Activated CD8-positive, alpha-beta memory T cell treated with anti-CD3 and anti-CD28 coated beads, Interleukin-2, amount 10 ng/mL, durations not matched to agents 7 days and 5 days (primary cell): Measurements from ENCODE around the gene SLF1. TPM values are rescaled to one million over a fixed set of nuclear protein-coding genes. Genes with fewer than 3 reads are reported as not detected.

ENCODE experiments used
- ATAC-seq: fragments of 150-1000 bp; cut with Tn5 transposase; one replicate; pipeline ENCODE4 v1.10.0; 2021; ENCODE audit warnings: moderate library complexity
- CTCF ChIA-PET: fragments of 350-600 bp; sonication (Branson Sonifier 250); formaldehyde crosslinking; loops from one replicate; lab custom pipeline; 2021; ENCODE audit warnings: antibody characterized with exemption; lab: Charles Lee
- DNase-seq: peaks from one replicate; pipeline ENCODE4 v3.0.0-alpha.2; 2020
- H3K27ac Mint-ChIP-seq: one replicate; pipeline ENCODE4 v1.8.0; 2021; ENCODE audit warnings: mild to moderate bottlenecking, mixed read lengths
- H3K27me3 Mint-ChIP-seq: one replicate; pipeline ENCODE4 v1.8.0; 2021; ENCODE audit warnings: mixed read lengths
- H3K36me3 Mint-ChIP-seq: one replicate; pipeline ENCODE4 v1.8.0; 2021; ENCODE audit warnings: mild to moderate bottlenecking, mixed read lengths
- H3K4me1 Mint-ChIP-seq: one replicate; pipeline ENCODE4 v1.8.0; 2021; ENCODE audit warnings: mixed read lengths
- H3K4me3 Mint-ChIP-seq: one replicate; pipeline ENCODE4 v1.8.0; 2021; ENCODE audit warnings: mild to moderate bottlenecking, moderate library complexity, mixed read lengths
- H3K9me3 Mint-ChIP-seq: one replicate; pipeline ENCODE4 v1.8.0; 2022; ENCODE audit warnings: low read depth, mixed read lengths
- total RNA-seq, 2 experiments: library from RNA; stranded (reverse); gene quantifications; one replicate each; pipeline ENCODE4 v1.2.3, GENCODE V29; 2021

SLF1 gene
- total RNA-seq, 2 experiments from 2014 or later, result 27.5 to 33.1 TPM

GRCh38 chr5:94699562-94699961, 81.1 kb downstream of the SLF1 start:
- Mint-ChIP-seq H3K4me1 (peaks cover 18% of the 10 kb centered on the region), H3K9me3 (no peaks in the 10 kb centered on the region), H3K27me3 (no peaks in the 10 kb centered on the region), H3K4me3 (no peak overlapping the region), H3K27ac (no peak overlapping the region), H3K36me3 (peaks cover 21% of the 10 kb centered on the region)
- ATAC-seq (no peak), DNase-seq (no peak)
- CTCF ChIA-PET, result no interaction called here

- H3K4me3 Mint-ChIP-seq, result no peak overlapping the region
- peak overlapping the region; percentile 42 for H3K27ac Mint-ChIP-seq
- H3K4me1 Mint-ChIP-seq, result peaks cover 16% of the 10 kb centered on the region
- CTCF ChIA-PET, result no interaction called here
- DNase-seq (no peak), ATAC-seq (peak; percentile 92)
- H3K27me3 Mint-ChIP-seq, result no peaks in the 10 kb centered on the region
- no peaks in the 10 kb centered on the region for H3K9me3 Mint-ChIP-seq
- H3K36me3 Mint-ChIP-seq, result peaks cover 15% of the 10 kb centered on the region
These were observed 82.1 kb downstream of the SLF1 start for GRCh38 chr5:94700592-94700991.

- ATAC-seq (no peak), DNase-seq (no peak)
- peaks cover 16% of the 10 kb centered on the region for H3K4me1 Mint-ChIP-seq
- H3K9me3 Mint-ChIP-seq, result no peaks in the 10 kb centered on the region
- H3K36me3 Mint-ChIP-seq, result peaks cover 15% of the 10 kb centered on the region
- CTCF ChIA-PET, result interaction anchor here (1.0 to 1.2 kb wide), 2 partner anchors 10 to 35 kb away, joined by 4 read pairs; no protein-coding TSS in a partner anchor
- no peak overlapping the region for H3K4me3 Mint-ChIP-seq
- H3K27ac Mint-ChIP-seq, result peak overlapping the region; percentile 41
- no peaks in the 10 kb centered on the region for H3K27me3 Mint-ChIP-seq
These were observed 84.3 kb downstream of the SLF1 start for GRCh38 chr5:94702729-94703128.

GRCh38 chr5:94705427-94705826, 87.0 kb downstream of the SLF1 start:
- Mint-ChIP-seq H3K36me3 (peaks cover 22% of the 10 kb centered on the region), H3K9me3 (no peaks in the 10 kb centered on the region), H3K4me3 (no peak overlapping the region), H3K27ac (no peak overlapping the region), H3K27me3 (no peaks in the 10 kb centered on the region), H3K4me1 (peaks cover 14% of the 10 kb centered on the region)
- CTCF ChIA-PET, result interaction anchor here (1.2 kb wide), 1 partner anchor 32 kb away, joined by 3 read pairs; no protein-coding TSS in a partner anchor
- DNase-seq (no peak), ATAC-seq (no peak)

GRCh38 chr5:94707359-94707758, 88.9 kb downstream of the SLF1 start:
- H3K9me3 Mint-ChIP-seq, result no peaks in the 10 kb centered on the region
- H3K27me3 Mint-ChIP-seq, result no peaks in the 10 kb centered on the region
- H3K4me3 Mint-ChIP-seq, result no peak overlapping the region
- ATAC-seq (no peak), DNase-seq (no peak)
- CTCF ChIA-PET, result no interaction called here
- H3K4me1 Mint-ChIP-seq, result peaks cover 7% of the 10 kb centered on the region
- H3K36me3 Mint-ChIP-seq, result peaks cover 26% of the 10 kb centered on the region
- no peak overlapping the region for H3K27ac Mint-ChIP-seq

- ATAC-seq (no peak), DNase-seq (no peak)
- CTCF ChIA-PET, result interaction anchor here (0.6 to 1.5 kb wide), 2 partner anchors 29 to 135 kb away, joined by 3 read pairs; no protein-coding TSS in a partner anchor
- no peak overlapping the region for H3K4me3 Mint-ChIP-seq
- no peaks in the 10 kb centered on the region for H3K4me1 Mint-ChIP-seq
- H3K36me3 Mint-ChIP-seq, result peaks cover 30% of the 10 kb centered on the region
- H3K9me3 Mint-ChIP-seq, result no peaks in the 10 kb centered on the region
- no peak overlapping the region for H3K27ac Mint-ChIP-seq
- no peaks in the 10 kb centered on the region for H3K27me3 Mint-ChIP-seq
These were observed 90.8 kb downstream of the SLF1 start for GRCh38 chr5:94709277-94709676.

GRCh38 chr5:94711785-94712184, 93.3 kb downstream of the SLF1 start:
- no peak overlapping the region for H3K4me3 Mint-ChIP-seq
- no peaks in the 10 kb centered on the region for H3K27me3 Mint-ChIP-seq
- H3K4me1 Mint-ChIP-seq, result no peaks in the 10 kb centered on the region
- no peaks in the 10 kb centered on the region for H3K9me3 Mint-ChIP-seq
- CTCF ChIA-PET, result interaction anchor here (1.6 kb wide), 1 partner anchor 9 kb away, joined by 4 read pairs; no protein-coding TSS in a partner anchor
- no peak for DNase-seq
- no peak overlapping the region for H3K27ac Mint-ChIP-seq
- peaks cover 29% of the 10 kb centered on the region for H3K36me3 Mint-ChIP-seq
- no peak for ATAC-seq

- ATAC-seq, result no peak
- Mint-ChIP-seq H3K4me3 (no peak overlapping the region), H3K36me3 (peaks cover 21% of the 10 kb centered on the region), H3K27me3 (peaks cover 5% of the 10 kb centered on the region), H3K4me1 (no peaks in the 10 kb centered on the region), H3K9me3 (no peaks in the 10 kb centered on the region), H3K27ac (no peak overlapping the region)
- CTCF ChIA-PET, result no interaction called here
- no peak for DNase-seq
These were observed 97.3 kb downstream of the SLF1 start for GRCh38 chr5:94715768-94716167.

GRCh38 chr5:94725142-94725541, 106.7 kb downstream of the SLF1 start:
- no peaks in the 10 kb centered on the region for H3K9me3 Mint-ChIP-seq
- no peaks in the 10 kb centered on the region for H3K4me1 Mint-ChIP-seq
- no peak overlapping the region for H3K27ac Mint-ChIP-seq
- H3K4me3 Mint-ChIP-seq, result no peak overlapping the region
- no peak for ATAC-seq
- CTCF ChIA-PET, result interaction anchor here (1.7 kb wide), 1 partner anchor 13 kb away, joined by 6 read pairs; no protein-coding TSS in a partner anchor
- H3K36me3 Mint-ChIP-seq, result no peaks in the 10 kb centered on the region
- no peak for DNase-seq
- peaks cover 13% of the 10 kb centered on the region for H3K27me3 Mint-ChIP-seq

- Mint-ChIP-seq H3K27ac (no peak overlapping the region), H3K4me1 (peaks cover 3% of the 10 kb centered on the region), H3K4me3 (no peak overlapping the region), H3K9me3 (no peaks in the 10 kb centered on the region), H3K36me3 (no peaks in the 10 kb centered on the region), H3K27me3 (no peaks in the 10 kb centered on the region)
- DNase-seq, result no peak
- CTCF ChIA-PET, result no interaction called here
- ATAC-seq, result no peak
These were observed 113.0 kb downstream of the SLF1 start for GRCh38 chr5:94731471-94731870.

GRCh38 chr5:94736498-94736897, 118.0 kb downstream of the SLF1 start:
- ATAC-seq, result no peak
- H3K4me1 Mint-ChIP-seq, result no peaks in the 10 kb centered on the region

GRCh38 chr5:94740286-94740685, 121.8 kb downstream of the SLF1 start:
- no peaks in the 10 kb centered on the region for H3K9me3 Mint-ChIP-seq
- H3K4me1 Mint-ChIP-seq, result no peaks in the 10 kb centered on the region
- no peak overlapping the region for H3K4me3 Mint-ChIP-seq
- CTCF ChIA-PET, result interaction anchor here (0.6 kb wide), 1 partner anchor 9 kb away, joined by 3 read pairs; no protein-coding TSS in a partner anchor
- DNase-seq (no peak), ATAC-seq (no peak)
- peaks cover 8% of the 10 kb centered on the region for H3K27me3 Mint-ChIP-seq
- H3K27ac Mint-ChIP-seq, result no peak overlapping the region
- H3K36me3 Mint-ChIP-seq, result no peaks in the 10 kb centered on the region

More at GRCh38 chr5:94736498-94736897, 118.0 kb downstream of the SLF1 start:
- H3K27ac Mint-ChIP-seq, result no peak overlapping the region
- DNase-seq, result no peak
- no peaks in the 10 kb centered on the region for H3K36me3 Mint-ChIP-seq
- CTCF ChIA-PET, result interaction anchor here (0.6 to 2.8 kb wide), 5 partner anchors 11 to 323 kb away, joined by 3 to 41 read pairs (median 9); no protein-coding TSS in a partner anchor
- peaks cover 5% of the 10 kb centered on the region for H3K27me3 Mint-ChIP-seq
- no peak overlapping the region for H3K4me3 Mint-ChIP-seq
- no peaks in the 10 kb centered on the region for H3K9me3 Mint-ChIP-seq

- CTCF ChIA-PET, result no interaction called here
- DNase-seq (no peak), ATAC-seq (no peak)
- Mint-ChIP-seq H3K4me1 (no peaks in the 10 kb centered on the region), H3K27ac (no peak overlapping the region), H3K27me3 (peaks cover 8% of the 10 kb centered on the region), H3K9me3 (no peaks in the 10 kb centered on the region), H3K4me3 (no peak overlapping the region), H3K36me3 (no peaks in the 10 kb centered on the region)
These were observed 124.4 kb downstream of the SLF1 start for GRCh38 chr5:94742852-94743251.

GRCh38 chr5:94744906-94745305, 126.4 kb downstream of the SLF1 start:
- no peak for ATAC-seq
- no peak overlapping the region for H3K27ac Mint-ChIP-seq
- peaks cover 8% of the 10 kb centered on the region for H3K27me3 Mint-ChIP-seq
- H3K9me3 Mint-ChIP-seq, result no peaks in the 10 kb centered on the region
- CTCF ChIA-PET, result interaction anchor here (1.0 to 1.3 kb wide), 2 partner anchors 14 to 27 kb away, joined by 3 read pairs; no protein-coding TSS in a partner anchor
- H3K36me3 Mint-ChIP-seq, result no peaks in the 10 kb centered on the region
- no peak overlapping the region for H3K4me3 Mint-ChIP-seq
- DNase-seq, result no peak
- no peaks in the 10 kb centered on the region for H3K4me1 Mint-ChIP-seq
